GM23338 (cell line): ENCODE measurements around the gene OSBPL10.
"Not testable (repeated sequence)": the region's sequence is repeated elsewhere in the genome, so short reads cannot be mapped to it uniquely, and the experiment has no call there.

ENCODE experiments used
- EZH2 ChIP-seq: fragments of 200-600 bp; sonication (generic); IDR thresholded peaks from one replicate; pipeline ENCODE4 v1.8.0; 2017; ENCODE audit warnings: antibody characterized with exemption, mild to moderate bottlenecking, low read depth; ENCODE audit not compliant: unreplicated experiment
- POLR2AphosphoS5 ChIP-seq: IDR thresholded peaks from 2 replicates; pipeline ENCODE4 v1.6.1; 2016; ENCODE audit warnings: antibody characterized with exemption, low read depth
- TF ChIP-seq, protein P1 (sequence below), 2 experiments: fragments of 200-600 bp in 1 of 2; sonication (generic) in 1 of 2; conservative IDR thresholded peaks; 2 replicates each; pipeline versions ENCODE4 v1.5.1 to v1.6.1; 2016 to 2017; ENCODE audit warnings: antibody characterized with exemption in 2 of 2, low read depth in 2 of 2, mild to moderate bottlenecking in 2 of 2, moderate library complexity in 1 of 2

DNA sequence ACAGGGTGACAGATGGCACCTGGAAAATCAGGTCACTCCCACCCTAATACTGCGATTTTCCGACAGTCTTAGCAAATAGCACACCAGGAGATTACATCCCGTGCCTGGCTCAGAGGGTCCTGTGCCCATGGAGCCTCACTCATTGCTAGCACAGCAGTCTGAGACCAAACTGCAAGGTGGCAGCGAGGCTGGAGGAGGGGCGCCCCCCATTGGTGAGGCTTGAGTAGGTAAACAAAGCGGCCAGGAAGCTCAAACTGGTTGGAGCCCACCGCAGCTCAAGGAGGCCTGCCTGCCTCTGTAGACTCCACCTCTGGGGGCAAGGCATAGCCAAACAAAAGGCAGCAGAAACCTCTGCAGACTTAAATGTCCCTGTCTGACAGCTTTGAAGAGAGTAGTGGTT is 29.6 kb upstream of the OSBPL10 start:
- TF ChIP-seq, protein P1, sequence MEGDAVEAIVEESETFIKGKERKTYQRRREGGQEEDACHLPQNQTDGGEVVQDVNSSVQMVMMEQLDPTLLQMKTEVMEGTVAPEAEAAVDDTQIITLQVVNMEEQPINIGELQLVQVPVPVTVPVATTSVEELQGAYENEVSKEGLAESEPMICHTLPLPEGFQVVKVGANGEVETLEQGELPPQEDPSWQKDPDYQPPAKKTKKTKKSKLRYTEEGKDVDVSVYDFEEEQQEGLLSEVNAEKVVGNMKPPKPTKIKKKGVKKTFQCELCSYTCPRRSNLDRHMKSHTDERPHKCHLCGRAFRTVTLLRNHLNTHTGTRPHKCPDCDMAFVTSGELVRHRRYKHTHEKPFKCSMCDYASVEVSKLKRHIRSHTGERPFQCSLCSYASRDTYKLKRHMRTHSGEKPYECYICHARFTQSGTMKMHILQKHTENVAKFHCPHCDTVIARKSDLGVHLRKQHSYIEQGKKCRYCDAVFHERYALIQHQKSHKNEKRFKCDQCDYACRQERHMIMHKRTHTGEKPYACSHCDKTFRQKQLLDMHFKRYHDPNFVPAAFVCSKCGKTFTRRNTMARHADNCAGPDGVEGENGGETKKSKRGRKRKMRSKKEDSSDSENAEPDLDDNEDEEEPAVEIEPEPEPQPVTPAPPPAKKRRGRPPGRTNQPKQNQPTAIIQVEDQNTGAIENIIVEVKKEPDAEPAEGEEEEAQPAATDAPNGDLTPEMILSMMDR (conservative IDR thresholded peaks at IDR 0.05; ENCODE audit: low read depth in 2 of 2) = peak; percentile 33 to 72; a peak in 3 of 4 replicates
- TF ChIP-seq EZH2, POLR2AphosphoS5: not testable (repeated sequence)
